ENCODE measurements around the gene GART.

GRCh38 chr21:33559813-33560212 lies 17.9 kb upstream of the GART start:
- no peak for TF ChIP-seq CTCF (IDR thresholded peaks at IDR 0.05)
- no peak for TF ChIP-seq POLR2A (IDR thresholded peaks at IDR 0.05)

Data from suprapubic skin (tissue), 3 donors.